KMS-11 (cell line): Measurements from ENCODE around the gene HPSE2.

Experiments
- H2AFZ ChIP-seq: fragments of 200-600 bp; sonication (generic); 2 replicates; pipeline ENCODE4 v1.6.1; 2016; ENCODE audit warnings: antibody characterized with exemption, mixed run types, low read depth
- H3K27ac ChIP-seq: fragments of 200-600 bp; sonication (generic); 2 replicates; pipeline ENCODE4 v1.6.1; 2016; ENCODE audit warnings: mild to moderate bottlenecking, mixed run types
- H3K27me3 ChIP-seq: fragments of 200-600 bp; sonication (generic); 2 replicates; pipeline ENCODE4 v1.6.1; 2017; ENCODE audit warnings: mild to moderate bottlenecking, low read depth, mixed run types, moderate library complexity; ENCODE audit not compliant: insufficient read depth
- H3K36me3 ChIP-seq: fragments of 200-600 bp; sonication (generic); 2 replicates; pipeline ENCODE4 v1.6.1; 2017; ENCODE audit warnings: mild to moderate bottlenecking, mixed run types; ENCODE audit not compliant: insufficient read depth
- H3K4me1 ChIP-seq: fragments of 200-600 bp; sonication (generic); 2 replicates; pipeline ENCODE4 v1.6.1; 2016; ENCODE audit warnings: mild to moderate bottlenecking, low read depth, mixed run types; ENCODE audit not compliant: poor library complexity, severe bottlenecking
- H3K4me2 ChIP-seq: fragments of 200-600 bp; sonication (generic); 2 replicates; pipeline ENCODE4 v1.7.0; 2016; ENCODE audit warnings: mild to moderate bottlenecking, mixed run types
- H3K4me3 ChIP-seq: fragments of 200-600 bp; sonication (generic); IDR thresholded peaks from 2 replicates; pipeline ENCODE4 v1.6.1; 2017; ENCODE audit warnings: low read depth, low read length, mixed read lengths; ENCODE audit not compliant: insufficient read depth
- H3K79me2 ChIP-seq: fragments of 200-600 bp; sonication (generic); 2 replicates; pipeline ENCODE4 v1.6.1; 2016; ENCODE audit warnings: low read depth, mixed run types; ENCODE audit not compliant: insufficient read depth
- H3K9ac ChIP-seq: fragments of 200-600 bp; sonication (generic); 2 replicates; pipeline ENCODE4 v1.6.1; 2016; ENCODE audit warnings: mild to moderate bottlenecking, mixed run types
- H4K20me1 ChIP-seq: fragments of 200-600 bp; sonication (generic); 2 replicates; pipeline ENCODE4 v1.6.1; 2016; ENCODE audit warnings: mild to moderate bottlenecking, mixed run types; ENCODE audit not compliant: insufficient read depth
- TF ChIP-seq, protein P1 (sequence below): fragments of 200-600 bp; sonication (generic); conservative IDR thresholded peaks from 2 replicates; pipeline ENCODE4 v1.6.1; 2017; ENCODE audit warnings: low read depth, mild to moderate bottlenecking, antibody characterized with exemption, low read length, moderate library complexity, mixed read lengths

Gene HPSE2

DNA sequence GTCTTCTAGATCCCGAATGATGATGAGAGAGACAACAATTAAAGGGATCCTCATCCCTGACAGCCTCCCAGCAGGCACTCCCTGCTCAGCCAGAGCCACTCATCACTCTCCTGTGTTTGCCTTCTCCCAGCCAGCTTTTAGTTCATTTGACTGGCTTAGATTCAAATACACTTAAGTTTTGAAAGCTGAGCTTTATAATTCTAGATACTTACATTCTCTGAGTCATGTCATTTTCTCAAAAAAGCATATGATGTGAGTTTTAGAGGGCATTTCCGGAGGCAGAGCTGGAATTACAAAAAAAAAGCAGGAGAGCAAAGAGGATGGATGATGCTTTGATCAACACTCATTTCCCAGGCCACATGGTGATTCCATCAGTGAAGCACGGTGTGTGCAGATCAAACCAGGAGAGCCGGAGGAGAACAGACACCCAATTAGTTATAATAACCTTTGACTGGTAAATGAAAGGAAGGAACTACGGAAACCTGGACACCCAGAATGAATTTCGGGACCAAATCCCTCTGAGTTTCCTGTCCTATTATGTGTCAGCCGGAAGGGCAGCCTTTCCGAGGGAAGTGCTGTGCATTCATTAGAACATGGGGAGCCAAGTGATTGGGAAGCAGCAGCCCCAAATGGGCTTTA is 707.4 kb downstream of the HPSE2 start:
- H3K4me3 ChIP-seq = no peak overlapping the region
- H3K27me3 ChIP-seq = no peaks in the 10 kb centered on the region
- H3K79me2 ChIP-seq = no peaks in the 10 kb centered on the region
- H4K20me1 ChIP-seq = no peaks in the 10 kb centered on the region
- no peak overlapping the region for H3K9ac ChIP-seq
- H2AFZ ChIP-seq = no peak overlapping the region
- no peak overlapping the region for H3K27ac ChIP-seq
- no peaks in the 10 kb centered on the region for H3K4me1 ChIP-seq
- TF ChIP-seq, protein P1, sequence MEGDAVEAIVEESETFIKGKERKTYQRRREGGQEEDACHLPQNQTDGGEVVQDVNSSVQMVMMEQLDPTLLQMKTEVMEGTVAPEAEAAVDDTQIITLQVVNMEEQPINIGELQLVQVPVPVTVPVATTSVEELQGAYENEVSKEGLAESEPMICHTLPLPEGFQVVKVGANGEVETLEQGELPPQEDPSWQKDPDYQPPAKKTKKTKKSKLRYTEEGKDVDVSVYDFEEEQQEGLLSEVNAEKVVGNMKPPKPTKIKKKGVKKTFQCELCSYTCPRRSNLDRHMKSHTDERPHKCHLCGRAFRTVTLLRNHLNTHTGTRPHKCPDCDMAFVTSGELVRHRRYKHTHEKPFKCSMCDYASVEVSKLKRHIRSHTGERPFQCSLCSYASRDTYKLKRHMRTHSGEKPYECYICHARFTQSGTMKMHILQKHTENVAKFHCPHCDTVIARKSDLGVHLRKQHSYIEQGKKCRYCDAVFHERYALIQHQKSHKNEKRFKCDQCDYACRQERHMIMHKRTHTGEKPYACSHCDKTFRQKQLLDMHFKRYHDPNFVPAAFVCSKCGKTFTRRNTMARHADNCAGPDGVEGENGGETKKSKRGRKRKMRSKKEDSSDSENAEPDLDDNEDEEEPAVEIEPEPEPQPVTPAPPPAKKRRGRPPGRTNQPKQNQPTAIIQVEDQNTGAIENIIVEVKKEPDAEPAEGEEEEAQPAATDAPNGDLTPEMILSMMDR = no peak
- H3K36me3 ChIP-seq = no peaks in the 10 kb centered on the region
- H3K4me2 ChIP-seq = no peak overlapping the region

DNA sequence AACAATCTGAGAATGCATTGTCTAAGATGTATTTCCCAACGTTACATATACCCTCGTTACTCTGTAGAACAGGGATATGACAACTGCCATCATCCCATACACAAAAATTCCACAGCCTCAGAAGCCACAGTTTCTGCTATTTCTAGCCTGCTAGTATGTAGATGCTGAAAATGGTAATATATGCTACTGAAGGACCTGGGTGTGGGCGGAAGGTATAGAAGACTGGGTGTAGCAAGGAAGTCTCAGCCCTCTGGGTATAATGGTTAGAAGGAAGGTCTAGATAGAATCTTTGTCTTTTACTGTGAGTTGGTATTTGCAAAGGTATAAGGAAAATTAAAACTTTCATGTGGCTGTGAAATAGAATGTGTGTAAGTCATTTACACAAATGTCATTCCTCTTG is 709.7 kb downstream of the HPSE2 start:
- TF ChIP-seq, protein P1 = no peak
- no peaks in the 10 kb centered on the region for H3K27me3 ChIP-seq
- no peaks in the 10 kb centered on the region for H3K79me2 ChIP-seq
- H3K9ac ChIP-seq = no peak overlapping the region
- H3K4me2 ChIP-seq = no peak overlapping the region
- H3K27ac ChIP-seq = no peak overlapping the region
- no peaks in the 10 kb centered on the region for H3K36me3 ChIP-seq
- no peaks in the 10 kb centered on the region for H3K4me1 ChIP-seq
- H3K4me3 ChIP-seq = no peak overlapping the region
- no peaks in the 10 kb centered on the region for H4K20me1 ChIP-seq
- no peak overlapping the region for H2AFZ ChIP-seq

DNA sequence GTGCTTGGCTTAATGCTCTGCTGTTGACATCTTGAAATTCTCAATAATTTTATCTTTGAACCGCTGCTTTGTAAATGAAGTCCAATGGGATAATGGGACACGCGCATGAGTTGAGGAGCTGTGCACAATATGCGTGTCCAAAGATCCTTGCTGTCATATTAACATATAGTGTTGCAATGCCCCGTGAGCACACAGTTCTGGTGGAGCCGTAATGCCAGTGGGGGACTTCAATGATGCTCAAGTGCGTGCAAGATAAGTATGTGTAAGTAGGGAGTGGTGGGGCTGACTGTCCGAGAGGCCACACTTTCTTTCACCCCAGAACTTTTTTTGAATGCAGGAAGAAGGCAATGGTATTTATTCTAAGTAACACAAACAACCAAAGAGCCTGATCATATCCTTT is 711.5 kb downstream of the HPSE2 start:
- H3K79me2 ChIP-seq = no peaks in the 10 kb centered on the region
- no peak overlapping the region for H3K4me2 ChIP-seq
- H3K36me3 ChIP-seq = no peaks in the 10 kb centered on the region
- no peak overlapping the region for H3K27ac ChIP-seq
- H3K4me1 ChIP-seq = no peaks in the 10 kb centered on the region
- no peaks in the 10 kb centered on the region for H4K20me1 ChIP-seq
- H3K4me3 ChIP-seq = no peak overlapping the region
- no peak overlapping the region for H2AFZ ChIP-seq
- H3K27me3 ChIP-seq = no peaks in the 10 kb centered on the region
- TF ChIP-seq, protein P1 = no peak
- no peak overlapping the region for H3K9ac ChIP-seq

DNA sequence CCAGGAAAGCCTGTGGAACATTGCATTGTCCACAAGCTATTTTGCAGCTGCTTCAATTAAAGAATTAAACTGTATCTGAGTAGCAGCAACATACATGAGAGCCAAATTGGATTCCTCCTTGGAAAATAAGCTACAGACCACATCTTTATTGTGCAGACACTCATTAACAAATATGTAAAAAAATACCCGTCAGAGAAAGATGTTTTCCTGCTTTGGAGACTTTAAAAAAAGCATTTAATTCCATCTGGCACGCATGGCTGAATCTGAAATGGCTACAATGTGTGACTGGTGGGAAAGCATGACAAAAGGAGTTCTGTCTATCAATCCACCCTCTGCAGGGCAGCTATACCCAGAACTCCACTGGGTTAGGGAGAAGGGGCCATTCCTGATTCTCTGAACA is 715.8 kb downstream of the HPSE2 start:
- no peaks in the 10 kb centered on the region for H3K36me3 ChIP-seq
- H3K27ac ChIP-seq = no peak overlapping the region
- no peaks in the 10 kb centered on the region for H3K27me3 ChIP-seq
- H2AFZ ChIP-seq = no peak overlapping the region
- TF ChIP-seq, protein P1 = no peak
- no peaks in the 10 kb centered on the region for H3K79me2 ChIP-seq
- no peaks in the 10 kb centered on the region for H3K4me1 ChIP-seq
- no peak overlapping the region for H3K4me3 ChIP-seq
- no peaks in the 10 kb centered on the region for H4K20me1 ChIP-seq
- H3K4me2 ChIP-seq = no peak overlapping the region
- H3K9ac ChIP-seq = no peak overlapping the region
